ENCODE data around the gene POLR2M.

- TF ChIP-seq CTCF (IDR thresholded peaks at IDR 0.05): no peak
- no peak for TF ChIP-seq POLR2A (IDR thresholded peaks at IDR 0.05)
Measured at GRCh38 chr15:57675481-57676181, 30.9 kb upstream of the POLR2M start.
